ENCODE results near the gene GRID1. TPM values are rescaled to one million over a fixed set of nuclear protein-coding genes. Genes with fewer than 3 reads are reported as not detected.

GRID1 gene
- total RNA-seq, 1 experiment from 2014 or later: not detected

DNA sequence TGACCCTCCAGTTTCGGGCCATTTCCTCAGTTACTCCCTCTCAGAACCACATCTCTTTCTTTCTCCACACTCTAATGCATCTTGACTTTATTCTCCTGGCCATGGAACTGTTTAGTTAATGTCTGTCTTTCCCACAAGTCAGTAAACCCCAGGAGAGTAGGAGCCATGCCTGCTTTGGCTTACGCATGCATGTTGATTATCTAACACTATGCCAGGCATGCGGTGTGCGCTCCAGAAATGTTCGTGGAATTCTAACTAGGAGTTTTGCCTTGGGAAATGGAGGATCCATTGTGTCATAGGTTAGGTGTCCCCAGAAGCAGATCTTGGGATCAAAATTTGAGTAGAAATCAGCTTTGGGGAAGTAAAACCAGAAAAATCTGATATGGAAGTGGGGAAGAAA is 308.9 kb downstream of the GRID1 start:
- no peak overlapping the region for H2AFZ ChIP-seq
- no peak overlapping the region for H3K4me2 ChIP-seq
- CTCF ChIA-PET: no interaction called here
- H3F3A ChIP-seq (ENCODE audit: insufficient read depth, low read depth): no peaks in the 10 kb centered on the region
- H3K9me2 ChIP-seq (ENCODE audit: insufficient read depth): no peaks in the 10 kb centered on the region
- H3K27me3 ChIP-seq (ENCODE audit: insufficient read depth, low read depth): no peaks in the 10 kb centered on the region
- intact Hi-C loops (cut with micrococcal nuclease; ENCODE audit: unreplicated experiment): no loop called here
- H3K4me1 ChIP-seq (replicated peaks; ENCODE audit: insufficient read depth): no peaks in the 10 kb centered on the region
- H3K79me2 ChIP-seq (ENCODE audit: low read depth): no peaks in the 10 kb centered on the region
- no peaks in the 10 kb centered on the region for H4K20me1 ChIP-seq (ENCODE audit: insufficient read depth)
- H3K9me3 ChIP-seq (ENCODE audit: insufficient read depth, low read depth): no peaks in the 10 kb centered on the region
- TF ChIP-seq EZH2 (IDR thresholded peaks at IDR 0.05; ENCODE audit: low read depth): no peak
- TF ChIP-seq, protein P1, sequence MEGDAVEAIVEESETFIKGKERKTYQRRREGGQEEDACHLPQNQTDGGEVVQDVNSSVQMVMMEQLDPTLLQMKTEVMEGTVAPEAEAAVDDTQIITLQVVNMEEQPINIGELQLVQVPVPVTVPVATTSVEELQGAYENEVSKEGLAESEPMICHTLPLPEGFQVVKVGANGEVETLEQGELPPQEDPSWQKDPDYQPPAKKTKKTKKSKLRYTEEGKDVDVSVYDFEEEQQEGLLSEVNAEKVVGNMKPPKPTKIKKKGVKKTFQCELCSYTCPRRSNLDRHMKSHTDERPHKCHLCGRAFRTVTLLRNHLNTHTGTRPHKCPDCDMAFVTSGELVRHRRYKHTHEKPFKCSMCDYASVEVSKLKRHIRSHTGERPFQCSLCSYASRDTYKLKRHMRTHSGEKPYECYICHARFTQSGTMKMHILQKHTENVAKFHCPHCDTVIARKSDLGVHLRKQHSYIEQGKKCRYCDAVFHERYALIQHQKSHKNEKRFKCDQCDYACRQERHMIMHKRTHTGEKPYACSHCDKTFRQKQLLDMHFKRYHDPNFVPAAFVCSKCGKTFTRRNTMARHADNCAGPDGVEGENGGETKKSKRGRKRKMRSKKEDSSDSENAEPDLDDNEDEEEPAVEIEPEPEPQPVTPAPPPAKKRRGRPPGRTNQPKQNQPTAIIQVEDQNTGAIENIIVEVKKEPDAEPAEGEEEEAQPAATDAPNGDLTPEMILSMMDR (conservative IDR thresholded peaks at IDR 0.05): no peak
- no peaks in the 10 kb centered on the region for H3K36me3 ChIP-seq (ENCODE audit: low read depth)
- no peak overlapping the region for H3K4me3 ChIP-seq
- POLR2A ChIA-PET (ENCODE audit: unreplicated experiment): no interaction called here
- DNase-seq: no peak
- no TSS peak for BruUV-seq (replicated peaks)
- no peak overlapping the region for H3K27ac ChIP-seq

DNA sequence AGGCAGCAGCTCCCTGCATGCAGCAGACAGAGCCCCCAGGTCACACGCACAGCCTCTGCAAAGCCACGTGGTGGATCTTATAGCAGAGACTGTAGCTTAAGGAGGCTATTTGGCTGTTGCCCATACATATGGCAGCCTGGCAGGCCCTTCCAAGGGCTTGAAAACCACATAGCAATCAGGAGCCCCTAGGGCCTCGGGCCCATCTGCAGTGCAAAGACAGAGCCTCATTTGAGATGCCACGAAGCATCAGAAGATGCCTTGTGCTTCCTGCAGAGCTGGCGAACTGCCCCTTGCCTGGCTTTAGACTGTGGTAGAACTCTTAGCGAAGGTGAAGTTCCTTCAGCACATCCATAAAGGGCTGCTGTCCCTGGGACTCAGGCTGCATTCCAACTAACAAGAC is 309.9 kb downstream of the GRID1 start:
- intact Hi-C loops (cut with micrococcal nuclease; ENCODE audit: unreplicated experiment): no loop called here
- Histone ChIP-seq H3K36me3 (ENCODE audit: low read depth) (no peaks in the 10 kb centered on the region), H3K27me3 (ENCODE audit: insufficient read depth, low read depth) (no peaks in the 10 kb centered on the region), H3K4me3 (no peak overlapping the region), H3K4me2 (no peak overlapping the region), H3K9me3 (ENCODE audit: insufficient read depth, low read depth) (no peaks in the 10 kb centered on the region), H2AFZ (no peak overlapping the region), H3F3A (ENCODE audit: insufficient read depth, low read depth) (no peaks in the 10 kb centered on the region), H3K27ac (no peak overlapping the region), H4K20me1 (ENCODE audit: insufficient read depth) (no peaks in the 10 kb centered on the region), H3K9me2 (ENCODE audit: insufficient read depth) (no peaks in the 10 kb centered on the region), H3K79me2 (ENCODE audit: low read depth) (no peaks in the 10 kb centered on the region), H3K4me1 (replicated peaks; ENCODE audit: insufficient read depth) (no peaks in the 10 kb centered on the region)
- no TSS peak for BruUV-seq (replicated peaks)
- no peak for DNase-seq
- ChIA-PET POLR2A (ENCODE audit: unreplicated experiment) (no interaction called here), CTCF (no interaction called here)
- TF ChIP-seq, protein P1 (conservative IDR thresholded peaks at IDR 0.05): no peak

DNA sequence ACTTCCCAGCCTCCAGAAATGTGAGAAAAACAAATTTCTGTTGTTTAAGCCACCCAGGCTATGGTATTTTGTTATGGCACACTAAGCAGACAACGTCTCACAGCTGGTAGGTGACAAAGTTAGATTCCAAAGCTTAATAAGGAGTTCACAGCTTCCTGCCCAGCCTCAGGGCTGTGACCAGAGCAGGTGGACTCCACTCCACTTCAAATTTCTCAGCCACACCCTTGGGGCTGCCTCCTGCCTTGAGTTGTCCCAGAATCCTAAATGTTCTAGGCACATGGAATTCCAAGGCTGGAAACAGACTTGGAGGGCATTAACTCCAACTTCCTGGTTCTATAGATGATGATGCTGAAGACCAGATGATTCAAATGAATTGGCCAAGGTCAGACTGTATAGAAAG is 310.7 kb downstream of the GRID1 start:
- Histone ChIP-seq H3K9me2 (ENCODE audit: insufficient read depth) (no peaks in the 10 kb centered on the region), H3K79me2 (ENCODE audit: low read depth) (no peaks in the 10 kb centered on the region), H3K27me3 (ENCODE audit: insufficient read depth, low read depth) (no peaks in the 10 kb centered on the region), H4K20me1 (ENCODE audit: insufficient read depth) (no peaks in the 10 kb centered on the region), H3K36me3 (ENCODE audit: low read depth) (no peaks in the 10 kb centered on the region), H2AFZ (no peak overlapping the region), H3K4me2 (no peak overlapping the region), H3K4me1 (replicated peaks; ENCODE audit: insufficient read depth) (no peaks in the 10 kb centered on the region), H3K4me3 (no peak overlapping the region), H3K9me3 (ENCODE audit: insufficient read depth, low read depth) (no peaks in the 10 kb centered on the region), H3F3A (ENCODE audit: insufficient read depth, low read depth) (no peaks in the 10 kb centered on the region), H3K27ac (no peak overlapping the region)
- intact Hi-C loops (cut with micrococcal nuclease; ENCODE audit: unreplicated experiment): no loop called here
- no peak for DNase-seq
- TF ChIP-seq EZH2 (IDR thresholded peaks at IDR 0.05; ENCODE audit: low read depth): no peak
- TF ChIP-seq, protein P1 (conservative IDR thresholded peaks at IDR 0.05): no peak
- ChIA-PET POLR2A (ENCODE audit: unreplicated experiment) (no interaction called here), CTCF (no interaction called here)
- no TSS peak for BruUV-seq (replicated peaks)
